ENCODE results near the gene IQCF2. TPM values are rescaled to one million over a fixed set of nuclear protein-coding genes. Genes with fewer than 3 reads are reported as not detected.

The IQCF2 gene
- total RNA-seq, 1 donor from 2014 or later = not detected

DNA sequence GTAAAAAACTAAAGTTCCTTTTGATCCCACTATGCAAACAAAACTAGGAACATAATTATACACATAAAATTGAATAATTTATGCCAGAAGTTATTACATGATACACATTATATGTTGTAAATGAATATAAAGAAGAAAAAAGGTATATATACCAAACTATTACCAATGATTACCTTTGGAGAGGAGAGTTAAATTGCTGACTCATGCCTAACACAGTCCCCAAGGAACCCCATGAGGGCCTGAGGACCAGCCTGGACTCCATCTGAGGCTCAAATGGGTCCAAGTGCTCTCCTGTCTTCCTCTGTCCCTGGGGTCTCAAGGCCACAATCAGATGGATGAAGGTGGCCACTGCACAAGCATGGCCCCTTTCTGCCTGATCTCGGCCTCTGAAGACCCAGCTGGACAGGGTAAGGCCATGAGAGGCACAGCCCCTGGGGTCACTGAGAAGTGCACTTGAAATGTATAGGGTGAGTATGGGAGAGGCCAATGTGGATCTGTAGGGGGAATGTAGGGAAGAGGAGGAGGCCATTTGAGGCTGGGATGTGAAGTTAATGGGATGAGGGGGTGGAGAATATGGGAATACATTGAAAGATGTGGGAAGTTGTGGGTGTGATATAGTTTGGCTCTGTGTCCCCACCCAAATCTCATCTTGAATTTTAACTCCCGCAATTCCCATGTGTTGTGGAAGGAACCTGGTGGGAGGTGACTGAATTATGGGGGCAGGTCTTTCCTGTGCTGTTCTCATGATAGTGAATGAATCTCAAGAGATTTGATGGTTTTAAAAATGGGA lies 42.8 kb downstream of the IQCF2 start:
- TF ChIP-seq, protein P1, sequence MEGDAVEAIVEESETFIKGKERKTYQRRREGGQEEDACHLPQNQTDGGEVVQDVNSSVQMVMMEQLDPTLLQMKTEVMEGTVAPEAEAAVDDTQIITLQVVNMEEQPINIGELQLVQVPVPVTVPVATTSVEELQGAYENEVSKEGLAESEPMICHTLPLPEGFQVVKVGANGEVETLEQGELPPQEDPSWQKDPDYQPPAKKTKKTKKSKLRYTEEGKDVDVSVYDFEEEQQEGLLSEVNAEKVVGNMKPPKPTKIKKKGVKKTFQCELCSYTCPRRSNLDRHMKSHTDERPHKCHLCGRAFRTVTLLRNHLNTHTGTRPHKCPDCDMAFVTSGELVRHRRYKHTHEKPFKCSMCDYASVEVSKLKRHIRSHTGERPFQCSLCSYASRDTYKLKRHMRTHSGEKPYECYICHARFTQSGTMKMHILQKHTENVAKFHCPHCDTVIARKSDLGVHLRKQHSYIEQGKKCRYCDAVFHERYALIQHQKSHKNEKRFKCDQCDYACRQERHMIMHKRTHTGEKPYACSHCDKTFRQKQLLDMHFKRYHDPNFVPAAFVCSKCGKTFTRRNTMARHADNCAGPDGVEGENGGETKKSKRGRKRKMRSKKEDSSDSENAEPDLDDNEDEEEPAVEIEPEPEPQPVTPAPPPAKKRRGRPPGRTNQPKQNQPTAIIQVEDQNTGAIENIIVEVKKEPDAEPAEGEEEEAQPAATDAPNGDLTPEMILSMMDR (IDR thresholded peaks at IDR 0.05; ENCODE audit: unreplicated experiment) = no peak
- H3K4me3 Mint-ChIP-seq = no peak overlapping the region
- peaks cover 39% of the 10 kb centered on the region for H3K9me3 Mint-ChIP-seq
- no peak for DNase-seq (ENCODE audit: low spot score in 2 of 2, unreplicated experiment in 2 of 2)
- H3K27me3 Mint-ChIP-seq (ENCODE audit: low read depth) = peaks cover 27% of the 10 kb centered on the region
- H3K4me1 Mint-ChIP-seq = no peaks in the 10 kb centered on the region
- no peak overlapping the region for H3K27ac Mint-ChIP-seq
- peaks cover 2% of the 10 kb centered on the region for H3K36me3 Mint-ChIP-seq

DNA sequence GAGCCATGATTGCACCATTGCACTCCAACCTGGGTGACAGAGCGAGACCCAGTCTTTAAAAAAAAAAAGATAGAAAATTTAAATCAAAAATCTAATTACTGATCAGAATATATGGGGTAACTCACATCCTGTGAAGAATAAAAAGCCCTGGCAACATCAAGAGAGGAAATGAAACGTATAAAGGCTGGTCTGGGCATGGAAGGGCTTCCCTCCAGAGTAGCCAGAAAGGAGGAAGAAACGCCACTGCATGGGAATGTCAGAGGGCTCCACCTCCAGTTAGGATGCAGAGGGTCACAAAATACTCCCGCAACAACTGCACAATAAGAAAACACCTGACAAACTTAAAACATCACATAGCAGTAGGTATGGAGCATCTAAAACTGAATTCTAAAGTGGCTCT lies 46.6 kb downstream of the IQCF2 start:
- no peak overlapping the region for H3K4me3 Mint-ChIP-seq
- peaks cover 2% of the 10 kb centered on the region for H3K27me3 Mint-ChIP-seq (ENCODE audit: low read depth)
- DNase-seq (ENCODE audit: low spot score in 2 of 2, unreplicated experiment in 2 of 2) = no peak
- H3K9me3 Mint-ChIP-seq = peaks cover 46% of the 10 kb centered on the region
- TF ChIP-seq, protein P1 (IDR thresholded peaks at IDR 0.05; ENCODE audit: unreplicated experiment) = no peak
- no peak overlapping the region for H3K27ac Mint-ChIP-seq
- H3K36me3 Mint-ChIP-seq = peaks cover 4% of the 10 kb centered on the region
- no peaks in the 10 kb centered on the region for H3K4me1 Mint-ChIP-seq

Other genes with a start within 250 kb of the IQCF2 start
- gene TEX264, start 190.4 kb upstream of the IQCF2 start, total RNA-seq = 37.8 to 39.7 TPM (median 38.6 TPM) in 3 replicates
- 0.66 to 1.0 TPM (median 0.98 TPM) in 3 replicates for gene GRM2, start 154.5 kb upstream of the IQCF2 start, total RNA-seq
- gene IQCF6, start 82.4 kb upstream of the IQCF2 start, total RNA-seq = not detected in 3 replicates
- gene IQCF5, start 14.0 kb downstream of the IQCF2 start, total RNA-seq = not detected in 3 replicates
- not detected in 3 replicates for gene IQCF1, start 41.7 kb downstream of the IQCF2 start, total RNA-seq
- 20.5 to 20.9 TPM (median 20.6 TPM) in 3 replicates for gene RRP9, start 80.3 kb downstream of the IQCF2 start, total RNA-seq
- 11.9 to 13.2 TPM (median 12.0 TPM) in 3 replicates for gene PARP3, start 80.7 kb downstream of the IQCF2 start, total RNA-seq
- 0.22 to 0.36 TPM (median 0.33 TPM) in 3 replicates for gene GPR62, start 93.8 kb downstream of the IQCF2 start, total RNA-seq
- 58.3 to 62.0 TPM (median 59.8 TPM) in 3 replicates for gene PCBP4, start 105.8 kb downstream of the IQCF2 start, total RNA-seq
- gene ABHD14B, start 112.4 kb downstream of the IQCF2 start, total RNA-seq = 25.9 to 27.2 TPM (median 26.0 TPM) in 3 replicates
- 13.7 to 15.5 TPM (median 14.8 TPM) in 3 replicates for gene ABHD14A, start 113.4 kb downstream of the IQCF2 start, total RNA-seq
- 47.8 to 59.0 TPM (median 58.7 TPM) in 3 replicates for gene ACY1, start 121.9 kb downstream of the IQCF2 start, total RNA-seq
- 1,237 to 1,322 TPM (median 1,301 TPM) in 3 replicates for gene RPL29, start 134.3 kb downstream of the IQCF2 start, total RNA-seq
- gene DUSP7, start 195.0 kb downstream of the IQCF2 start, total RNA-seq = 32.0 to 34.6 TPM (median 32.2 TPM) in 3 replicates

All from mesothelial cell of epicardium (in vitro differentiated cells).